ENCODE data around the gene NSUN7.

Gene NSUN7

GRCh38 chr4:40856277-40856839, 106.6 kb downstream of the NSUN7 start:
- no peak for DNase-seq

- no peak for DNase-seq
Measured at GRCh38 chr4:40856840-40857362, 107.1 kb downstream of the NSUN7 start.

- no peak for DNase-seq
Measured at GRCh38 chr4:40857956-40858355, 108.2 kb downstream of the NSUN7 start.

GRCh38 chr4:40858962-40859361, 109.2 kb downstream of the NSUN7 start:
- DNase-seq: no peak

Measured in T1000 (cell line).